GM21367 (cell line): ENCODE measurements around the gene GDPD4.

Experiments
- ATAC-seq: cut with Tn5 transposase; IDR thresholded peaks from one replicate; pipeline ENCODE4 v1.9.1; 2021; ENCODE audit not compliant: unreplicated experiment

GDPD4 gene

DNA sequence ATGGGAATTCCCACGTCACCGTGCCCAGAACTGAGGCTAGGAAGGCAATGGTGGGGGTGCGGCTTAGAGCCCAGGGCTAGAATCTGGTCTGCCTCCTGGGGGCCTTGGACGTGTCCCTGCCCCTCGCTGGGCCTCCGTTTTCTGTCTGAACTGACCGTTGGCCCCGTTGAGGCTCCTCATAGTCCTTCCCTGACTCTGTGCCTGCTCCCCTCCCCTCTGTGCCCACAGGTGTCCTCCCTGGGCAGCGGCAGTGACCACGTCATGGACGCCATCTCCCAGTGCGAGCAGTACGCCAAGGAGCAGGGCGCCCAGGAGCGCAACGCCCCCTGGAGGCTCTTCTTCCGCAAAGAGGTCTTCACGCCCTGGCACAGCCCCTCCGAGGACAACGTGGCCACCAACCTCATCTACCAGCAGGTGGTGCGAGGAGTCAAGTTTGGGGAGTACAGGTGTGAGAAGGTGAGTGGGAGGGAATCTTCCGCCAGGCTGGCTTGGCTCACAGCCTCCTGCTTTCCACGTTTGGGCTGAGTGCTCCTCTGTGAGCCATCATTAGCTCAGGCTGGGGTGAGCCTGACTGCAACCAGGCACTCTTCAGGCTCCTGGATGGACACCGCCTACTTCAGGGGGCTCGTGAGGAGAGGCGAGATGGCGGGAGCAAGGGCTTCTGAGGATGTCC is 109.5 kb downstream of the GDPD4 start:
- no peak for ATAC-seq

DNA sequence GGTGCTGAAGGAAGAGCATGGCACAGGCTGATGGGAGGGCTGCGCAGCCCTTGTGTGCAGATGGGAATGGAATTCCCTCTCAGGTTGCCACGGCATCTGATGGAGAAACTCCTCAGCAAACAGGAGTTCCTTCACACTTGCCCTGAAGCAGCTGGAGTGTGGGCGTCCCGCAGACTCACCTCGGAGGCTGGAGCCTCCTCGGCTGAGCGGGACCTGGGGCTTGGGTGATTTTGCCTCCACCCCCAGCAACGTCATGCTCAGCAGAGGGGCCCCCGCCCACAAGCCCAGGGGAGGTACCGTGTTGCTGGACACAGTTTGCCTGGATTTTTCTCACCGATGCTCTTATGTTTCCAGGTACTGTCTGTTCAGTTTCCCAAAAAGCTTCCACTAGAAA is 110.1 kb downstream of the GDPD4 start:
- no peak for ATAC-seq

DNA sequence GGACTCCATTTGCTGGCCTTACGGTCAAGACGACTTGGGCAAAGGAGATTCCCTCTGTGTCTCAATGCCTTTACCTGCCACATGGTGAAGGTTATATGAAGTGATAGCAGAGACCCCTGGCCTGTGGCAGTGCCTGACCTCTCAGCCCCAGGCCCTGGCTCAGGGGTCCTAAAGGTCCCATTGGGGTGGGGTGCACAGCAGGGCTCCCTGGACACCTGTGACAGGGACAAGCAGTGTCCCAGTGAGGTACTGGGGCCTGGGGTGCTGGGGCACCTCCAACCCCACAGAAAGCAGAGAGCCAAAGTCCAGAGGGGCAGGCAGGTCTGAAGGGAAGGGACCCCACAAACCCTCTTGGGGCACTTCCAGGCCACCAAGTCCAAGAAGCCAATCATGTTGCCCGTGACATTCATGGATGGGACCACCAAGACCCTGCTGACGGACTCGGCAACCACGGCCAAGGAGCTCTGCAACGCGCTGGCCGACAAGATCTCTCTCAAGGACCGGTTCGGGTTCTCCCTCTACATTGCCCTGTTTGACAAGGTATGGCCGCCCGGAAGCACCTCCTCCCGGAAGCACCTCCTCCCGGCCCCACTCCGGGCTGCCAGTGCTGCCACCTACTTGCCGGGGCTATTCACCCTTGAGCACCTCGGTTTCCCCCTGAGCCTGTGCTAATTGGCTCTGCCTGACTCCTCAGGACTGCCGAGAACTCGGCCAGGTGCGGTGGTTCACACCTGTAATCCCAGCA is 111.0 kb downstream of the GDPD4 start:
- no peak for ATAC-seq

DNA sequence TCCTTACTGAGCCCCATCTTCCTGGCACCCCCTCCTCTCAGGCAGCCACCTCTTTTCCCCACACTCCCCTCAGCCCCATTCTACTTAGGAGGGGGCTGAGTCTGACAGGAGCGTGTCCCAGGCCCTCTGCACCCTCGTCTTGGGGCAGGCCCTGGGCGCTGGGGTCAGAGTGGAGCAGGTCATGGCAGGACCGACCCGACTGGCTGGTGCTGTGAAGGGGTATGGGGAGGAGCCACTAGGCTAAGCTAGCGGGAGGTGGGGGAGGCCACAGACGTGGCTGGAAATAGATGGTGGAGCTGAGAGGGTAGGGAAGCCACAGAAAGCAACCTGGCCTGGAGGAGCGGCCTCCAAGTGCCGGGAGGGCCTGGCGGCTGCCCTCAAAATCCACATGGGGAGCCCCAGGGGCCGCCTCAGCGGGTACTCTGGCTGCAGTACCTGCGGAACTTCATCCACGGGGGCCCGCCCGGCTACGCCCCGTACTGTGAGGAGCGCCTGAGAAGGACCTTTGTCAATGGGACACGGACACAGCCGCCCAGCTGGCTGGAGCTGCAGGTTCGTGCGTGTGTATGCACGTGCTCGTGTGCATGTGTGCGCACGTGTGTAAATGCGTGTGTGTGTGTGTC is 111.8 kb downstream of the GDPD4 start:
- no peak for ATAC-seq

DNA sequence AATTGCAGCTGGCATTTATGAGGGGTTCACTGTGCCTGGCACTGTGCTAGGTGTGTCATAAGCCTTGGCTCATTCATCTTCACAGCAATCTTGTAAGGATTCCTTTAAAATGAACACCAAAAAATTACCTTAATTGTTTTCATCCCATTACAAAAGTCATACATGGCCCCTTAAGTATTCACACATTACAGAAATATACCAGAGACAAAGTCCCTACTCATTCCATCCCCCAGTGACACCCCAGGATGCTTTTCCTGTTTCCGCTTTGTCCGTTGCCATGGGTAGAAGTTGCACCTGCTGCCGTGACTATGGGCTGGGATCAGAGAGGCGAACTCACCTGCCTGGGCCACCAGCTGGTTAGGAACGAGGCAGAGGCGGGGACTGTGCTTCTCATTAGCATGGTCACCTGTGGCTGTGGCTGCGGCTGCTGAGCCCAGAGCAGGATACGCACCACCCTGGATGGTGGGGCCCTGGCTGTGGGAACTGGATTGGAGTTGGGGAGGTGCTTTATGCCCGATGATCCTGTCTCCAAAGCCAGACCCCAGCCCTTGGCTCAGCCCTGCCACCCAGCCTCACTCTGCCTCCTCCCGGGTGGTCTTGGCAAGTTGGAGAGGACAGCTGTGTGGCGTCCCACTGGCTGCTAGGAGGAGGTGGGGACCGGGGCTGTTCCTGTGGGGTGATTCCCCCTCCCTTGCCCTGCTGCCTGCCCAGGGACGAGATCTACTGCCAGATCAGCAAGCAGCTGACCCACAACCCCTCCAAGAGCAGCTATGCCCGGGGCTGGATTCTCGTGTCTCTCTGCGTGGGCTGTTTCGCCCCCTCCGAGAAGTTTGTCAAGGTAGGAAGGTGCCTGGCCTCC is 112.6 kb downstream of the GDPD4 start:
- no peak for ATAC-seq

DNA sequence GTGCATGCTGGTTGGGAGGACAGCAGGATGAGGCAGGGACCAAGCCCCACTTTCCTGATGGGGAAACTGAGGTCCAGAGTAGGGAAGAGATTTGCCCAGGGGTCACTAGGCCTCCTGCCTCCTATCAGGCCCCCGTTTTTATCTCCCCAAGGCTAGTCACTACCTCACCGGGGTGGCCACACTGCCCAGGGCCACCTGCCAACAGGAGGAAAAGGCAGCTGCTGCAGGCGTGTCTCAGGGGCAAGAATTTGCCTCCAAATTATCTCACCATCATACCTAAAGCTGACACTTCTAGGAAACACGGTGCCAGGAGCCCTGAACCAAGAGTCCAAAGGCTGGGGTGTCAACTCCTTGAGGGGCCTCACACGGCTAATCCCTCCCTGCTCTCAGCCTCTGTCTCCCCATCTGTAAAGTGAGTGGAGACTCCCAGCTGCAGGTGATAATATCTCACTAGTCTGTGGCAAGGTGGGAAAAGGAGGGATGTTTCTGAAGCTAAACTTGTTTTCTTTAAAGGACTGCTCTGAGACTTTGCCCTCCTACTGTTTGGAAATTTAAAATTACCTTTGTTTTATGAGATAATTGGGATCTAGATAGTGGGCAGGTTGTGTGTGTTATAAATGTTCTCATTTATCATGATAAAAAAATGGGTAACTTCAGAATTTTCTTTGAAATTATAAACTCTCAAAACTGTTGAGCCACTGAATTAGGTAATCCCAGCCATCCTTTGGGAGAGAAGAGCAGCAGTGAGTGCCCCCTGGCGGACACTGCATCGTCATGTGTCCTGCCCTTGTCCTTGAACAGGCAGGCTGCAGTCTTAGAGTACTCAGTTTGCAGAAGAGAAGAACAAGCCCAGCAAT is 113.5 kb downstream of the GDPD4 start:
- peak; percentile 56 for ATAC-seq

DNA sequence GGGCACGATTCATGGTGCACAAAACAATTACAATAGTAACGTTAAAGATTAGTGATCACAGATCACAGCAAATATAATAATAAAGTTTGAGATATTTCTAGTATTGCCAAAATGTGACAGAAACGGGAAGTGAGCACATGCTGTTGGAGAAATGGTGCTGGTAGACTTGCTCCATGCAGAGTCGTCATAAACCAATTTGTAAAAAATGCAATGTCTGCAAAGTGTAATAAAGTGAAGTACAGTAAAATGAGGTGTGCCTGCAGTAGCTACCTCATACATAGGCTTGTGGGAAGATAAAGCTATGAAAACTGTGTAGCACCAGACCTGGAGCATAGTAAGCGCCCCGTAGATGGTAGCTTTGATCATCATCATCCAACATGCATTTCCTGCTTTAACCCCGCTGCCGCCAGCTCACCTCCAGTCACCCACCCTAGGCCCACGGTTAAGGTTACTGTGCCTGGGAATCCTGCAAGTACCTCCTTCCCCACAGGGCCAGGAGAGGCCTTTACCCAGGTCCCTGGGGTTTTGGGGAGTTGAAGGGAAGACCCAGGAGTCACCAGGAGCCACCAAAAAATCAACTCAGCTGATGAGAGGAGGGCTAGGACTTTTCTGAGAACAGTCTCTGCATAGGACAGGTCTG is 114.3 kb downstream of the GDPD4 start:
- ATAC-seq = no peak

DNA sequence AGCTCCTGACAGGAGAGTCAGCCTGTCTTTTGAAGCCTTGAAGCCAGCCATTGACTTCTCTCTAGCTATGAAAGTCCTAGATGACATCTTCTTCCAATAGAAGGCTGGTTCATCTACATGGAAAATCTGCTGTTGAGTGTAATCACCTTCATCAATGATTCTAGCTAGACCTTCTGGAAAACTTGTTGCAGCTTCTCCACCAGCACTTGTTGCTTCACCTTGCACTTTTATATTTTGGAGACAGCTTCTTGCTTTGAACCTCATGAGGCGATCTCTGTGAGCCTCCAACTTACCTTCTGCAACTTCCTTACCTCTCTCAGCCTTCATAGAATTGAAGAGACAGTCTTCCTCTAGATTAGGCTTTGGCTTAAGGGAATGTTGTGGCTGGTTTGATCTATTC is 115.2 kb downstream of the GDPD4 start:
- no peak for ATAC-seq

DNA sequence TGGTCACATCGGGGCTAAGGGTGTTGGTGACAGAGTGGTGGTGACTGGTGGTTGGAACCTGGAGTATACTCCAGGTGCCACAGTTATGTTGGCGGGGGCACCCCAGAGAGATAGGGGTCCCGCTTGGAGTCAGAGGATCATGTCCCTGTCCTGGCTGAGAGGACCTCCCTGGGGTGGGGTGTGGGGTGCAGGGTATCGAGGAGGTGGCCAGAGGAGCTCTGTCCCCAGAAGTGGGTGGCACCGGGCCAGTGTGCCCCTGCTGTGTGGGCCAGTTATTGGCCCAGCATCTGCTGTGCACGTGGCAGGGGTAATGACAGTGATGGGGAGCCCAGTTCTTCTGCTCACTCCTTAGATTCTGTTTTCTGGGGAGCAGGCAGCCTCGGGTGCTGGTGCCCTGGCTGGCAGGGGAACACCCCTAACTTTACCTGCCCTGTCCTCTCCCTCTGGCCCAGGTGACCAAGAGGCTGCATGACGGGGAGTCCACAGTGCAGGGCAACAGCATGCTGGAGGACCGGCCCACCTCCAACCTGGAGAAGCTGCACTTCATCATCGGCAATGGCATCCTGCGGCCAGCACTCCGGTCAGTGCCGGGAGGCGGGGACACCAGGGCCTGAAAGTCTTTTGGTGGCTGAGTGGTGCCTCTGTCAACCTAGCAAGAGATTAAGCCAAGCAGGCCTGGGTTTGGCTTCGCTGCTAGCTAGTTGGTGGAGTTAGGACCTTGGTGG is 117.2 kb downstream of the GDPD4 start:
- no peak for ATAC-seq

DNA sequence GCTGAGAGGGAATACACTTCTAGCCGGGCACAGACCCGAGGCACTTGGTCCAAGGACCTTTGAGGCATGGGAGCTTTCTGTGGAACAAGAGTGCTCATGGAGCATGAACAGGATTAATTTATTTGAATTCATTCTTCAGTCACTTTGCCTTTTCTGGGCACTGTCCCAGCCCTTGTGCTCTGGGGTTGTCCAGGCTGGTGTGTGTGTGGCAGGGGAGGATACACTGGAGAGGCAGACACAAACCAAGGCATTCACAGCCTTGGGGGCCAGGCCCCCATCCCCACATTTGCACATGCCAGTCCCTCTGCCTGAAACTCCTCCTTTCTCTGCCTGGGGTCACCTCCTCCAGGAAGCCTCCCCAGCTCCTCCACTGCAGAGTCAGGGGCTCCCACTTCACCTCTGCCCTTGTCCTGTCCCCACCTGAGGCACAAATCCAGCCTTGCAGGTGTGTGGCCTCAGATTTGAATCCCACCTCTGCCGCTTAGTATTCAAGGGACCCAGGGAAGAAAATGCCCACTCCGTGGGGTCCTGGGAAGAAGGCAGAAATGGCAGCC is 118.0 kb downstream of the GDPD4 start:
- ATAC-seq = no peak

DNA sequence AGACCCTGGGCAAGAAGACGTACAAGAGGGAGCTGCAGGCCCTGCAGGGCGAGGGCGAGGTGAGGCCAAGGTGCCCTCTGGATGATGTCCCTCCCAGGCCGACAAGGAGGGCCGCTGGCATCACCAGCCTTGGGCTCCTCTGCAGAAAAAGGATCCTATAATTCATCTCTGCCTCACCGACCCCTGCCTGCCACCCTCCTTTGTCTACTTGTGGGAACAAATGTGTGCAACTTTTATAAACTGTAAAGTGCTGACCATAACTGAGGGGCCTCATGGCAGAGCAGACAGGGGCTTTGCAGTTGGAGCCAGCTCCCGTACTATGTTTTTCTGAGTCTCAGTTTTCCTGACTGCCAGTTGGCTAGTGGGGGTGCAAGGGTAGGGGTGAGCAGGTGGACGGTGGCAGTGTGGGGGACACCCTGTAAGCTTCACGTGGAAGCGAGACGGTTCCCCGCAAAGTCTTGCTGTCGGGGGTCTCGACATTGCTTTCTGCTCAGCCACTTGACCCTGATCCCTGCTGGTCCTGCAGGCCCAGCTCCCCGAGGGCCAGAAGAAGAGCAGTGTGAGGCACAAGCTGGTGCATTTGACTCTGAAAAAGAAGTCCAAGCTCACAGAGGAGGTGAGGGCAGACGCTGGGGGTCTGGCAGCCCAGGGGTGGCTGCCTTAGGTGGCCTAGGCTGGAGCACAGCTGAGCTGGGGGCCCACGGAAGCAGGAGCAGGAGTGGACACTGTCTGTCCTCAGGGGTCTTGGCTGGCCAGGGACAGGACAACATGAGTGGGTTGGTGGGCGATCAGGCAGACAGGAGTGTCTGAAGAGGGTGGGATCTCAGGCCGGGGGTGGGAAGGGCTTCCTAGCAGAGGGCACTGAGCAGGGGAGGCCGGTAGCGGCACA is 118.7 kb downstream of the GDPD4 start:
- ATAC-seq = no peak

DNA sequence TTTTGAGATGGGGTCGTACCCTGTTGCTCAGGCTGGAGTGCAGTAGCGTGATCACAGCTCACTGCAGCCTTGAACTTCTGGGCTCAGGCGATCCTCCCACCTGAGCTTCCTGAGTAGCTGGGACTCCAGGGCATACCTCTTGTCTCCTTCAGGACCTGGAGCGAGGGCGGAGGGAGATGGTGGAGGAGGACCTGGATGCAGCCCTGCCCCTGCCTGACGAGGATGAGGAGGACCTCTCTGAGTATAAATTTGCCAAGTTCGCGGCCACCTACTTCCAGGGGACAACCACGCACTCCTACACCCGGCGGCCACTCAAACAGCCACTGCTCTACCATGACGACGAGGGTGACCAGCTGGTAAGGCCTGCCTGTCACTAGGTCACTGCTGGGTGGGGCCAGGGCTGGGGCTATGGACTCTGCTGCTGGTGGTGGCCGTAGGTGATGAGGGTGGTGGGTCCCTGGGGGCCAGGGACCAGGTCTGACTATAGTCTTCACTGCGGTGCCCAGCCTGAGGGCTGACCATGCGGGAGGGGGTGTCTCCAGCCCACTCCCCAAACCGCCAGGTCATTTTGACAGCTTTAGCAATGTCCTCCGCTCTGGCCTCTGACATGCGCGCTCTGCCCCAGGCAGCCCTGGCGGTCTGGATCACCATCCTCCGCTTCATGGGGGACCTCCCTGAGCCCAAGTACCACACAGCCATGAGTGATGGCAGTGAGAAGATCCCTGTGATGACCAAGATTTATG is 119.5 kb downstream of the GDPD4 start:
- no peak for ATAC-seq

DNA sequence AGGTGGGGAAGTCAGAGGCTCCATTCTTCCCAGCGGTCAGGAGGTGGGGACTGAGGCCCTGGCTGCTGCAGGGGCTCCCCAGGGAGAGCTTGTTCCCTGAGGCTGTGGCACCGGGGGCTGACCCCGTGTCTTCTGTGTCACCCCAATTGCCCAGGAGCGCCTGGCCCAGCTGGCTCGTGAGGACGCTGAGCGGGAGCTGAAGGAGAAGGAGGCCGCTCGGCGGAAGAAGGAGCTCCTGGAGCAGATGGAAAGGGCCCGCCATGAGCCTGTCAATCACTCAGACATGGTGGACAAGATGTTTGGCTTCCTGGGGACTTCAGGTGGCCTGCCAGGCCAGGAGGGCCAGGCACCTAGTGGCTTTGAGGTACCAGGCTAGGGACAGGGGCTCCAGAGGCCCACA is 120.3 kb downstream of the GDPD4 start:
- ATAC-seq = no peak

DNA sequence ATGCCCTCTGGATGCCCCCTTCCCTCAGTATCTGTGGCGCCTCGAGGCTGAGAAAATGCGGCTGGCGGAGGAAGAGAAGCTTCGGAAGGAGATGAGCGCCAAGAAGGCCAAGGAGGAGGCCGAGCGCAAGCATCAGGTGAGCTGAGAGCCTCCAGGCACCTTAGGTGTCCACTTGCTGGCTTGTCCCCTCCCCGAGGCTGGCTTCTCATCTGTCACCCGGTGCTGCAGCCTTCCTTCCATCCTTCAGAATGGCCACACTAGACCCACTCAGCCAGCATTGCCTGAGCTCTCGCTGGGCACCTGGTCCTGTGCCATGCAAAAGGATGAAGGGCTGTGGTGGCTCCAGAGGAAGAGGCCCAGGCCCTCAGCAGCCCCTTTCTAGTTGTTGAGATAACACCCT is 121.1 kb downstream of the GDPD4 start:
- no peak for ATAC-seq

DNA sequence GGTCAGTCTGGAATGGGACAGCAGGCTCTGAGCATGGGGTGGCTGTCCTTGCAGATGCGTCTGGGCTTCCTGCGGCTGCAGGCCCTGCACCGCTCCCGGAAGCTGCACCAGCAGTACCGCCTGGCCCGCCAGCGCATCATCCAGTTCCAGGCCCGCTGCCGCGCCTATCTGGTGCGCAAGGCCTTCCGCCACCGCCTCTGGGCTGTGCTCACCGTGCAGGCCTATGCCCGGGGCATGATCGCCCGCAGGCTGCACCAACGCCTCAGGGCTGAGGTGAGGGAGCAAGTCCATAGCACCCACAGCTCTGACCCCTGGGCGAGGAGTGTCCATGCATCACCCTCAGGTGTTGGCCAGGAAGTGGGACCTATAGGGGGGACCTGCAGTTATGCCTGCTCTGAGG is 121.8 kb downstream of the GDPD4 start:
- no peak for ATAC-seq

DNA sequence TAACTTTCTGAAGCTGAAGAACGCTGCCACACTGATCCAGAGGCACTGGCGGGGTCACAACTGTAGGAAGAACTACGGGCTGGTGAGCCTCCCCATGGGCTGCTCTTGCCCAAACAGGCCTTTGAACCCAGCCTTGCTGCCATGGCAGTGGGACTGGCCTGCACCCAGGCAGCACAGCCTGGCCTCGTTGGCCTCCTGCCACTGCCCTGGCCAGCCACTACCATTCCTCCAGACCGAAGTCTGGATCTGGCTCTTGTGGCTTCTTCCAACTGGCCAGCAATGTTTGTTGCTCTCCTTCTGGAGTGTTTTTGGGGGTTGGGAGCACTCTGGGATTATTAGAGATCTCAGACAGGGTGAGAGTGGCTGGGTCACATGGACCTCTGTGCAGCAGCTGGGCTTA is 122.4 kb downstream of the GDPD4 start:
- no peak for ATAC-seq

DNA sequence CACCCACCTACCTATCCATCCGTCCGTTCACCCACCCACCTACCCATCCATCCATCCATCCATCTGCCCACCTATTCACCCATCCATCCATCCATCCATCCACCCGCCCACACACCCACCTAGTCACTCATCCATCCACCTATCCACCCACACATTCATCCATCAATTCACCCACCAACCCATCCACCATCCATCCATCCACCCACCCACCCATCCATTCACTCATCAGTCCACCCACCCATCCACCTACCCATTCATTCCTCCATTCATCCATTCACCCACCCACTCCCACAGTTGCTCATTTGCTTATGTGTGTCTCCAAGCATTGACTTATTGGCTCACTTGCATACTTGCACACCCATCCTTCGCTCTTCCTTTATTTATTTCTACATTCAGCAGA is 123.3 kb downstream of the GDPD4 start:
- no peak for ATAC-seq
